ENCODE measurements around the gene HSDL1. TPM values are rescaled to one million over a fixed set of nuclear protein-coding genes. Genes with fewer than 3 reads are reported as not detected.
A peak's percentile ranks its signal among the peaks of the same experiment; 100 is the strongest.

HSDL1 gene
- total RNA-seq, 1 experiment from 2014 or later, result 34.2 TPM

DNA sequence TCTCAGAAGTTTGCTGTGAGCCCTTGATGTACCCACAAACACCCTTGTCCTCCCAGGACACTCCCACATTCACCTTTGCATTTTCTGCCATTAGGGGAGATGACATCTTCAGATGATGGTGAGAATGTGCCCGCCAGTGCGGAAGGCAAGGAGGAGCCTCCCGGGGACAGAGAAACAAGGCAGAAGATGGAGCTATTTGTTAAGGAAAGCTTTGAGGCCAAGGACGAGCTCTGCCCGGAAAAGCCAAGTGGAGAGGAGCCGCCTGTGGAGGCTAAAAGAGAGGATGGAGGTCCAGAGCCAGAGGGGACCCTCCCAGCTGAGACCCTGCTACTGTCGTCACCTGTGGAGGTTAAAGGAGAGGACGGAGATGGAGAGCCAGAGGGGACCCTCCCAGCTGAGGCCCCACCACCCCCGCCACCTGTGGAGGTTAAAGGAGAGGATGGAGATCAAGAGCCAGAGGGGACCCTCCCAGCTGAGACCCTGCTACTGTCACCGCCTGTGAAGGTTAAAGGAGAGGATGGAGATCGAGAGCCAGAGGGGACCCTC lies 24.9 kb upstream of the HSDL1 start:
- WGBS (ENCODE audit: extremely low coverage, insufficient read length, low lambda C conversion rate), result no CpG with 5 or more reads among the region's 11 CpGs
- DNase-seq, result no peak
- no peak overlapping the region for H2AK5ac ChIP-seq (ENCODE audit: insufficient read length, low read length)

More for the DNA sequence above, 24.9 kb upstream of the HSDL1 start:
- no peak overlapping the region for H3T11ph ChIP-seq (ENCODE audit: low read length)
- no peaks in the 10 kb centered on the region for H3K79me2 ChIP-seq (ENCODE audit: insufficient read depth, low read length)
- H4K91ac ChIP-seq (ENCODE audit: insufficient read length, low read depth, low read length), result no peak overlapping the region
- Mint-ChIP-seq H3K9me3 (no peaks in the 10 kb centered on the region), H3K27me3 (ENCODE audit: low read depth) (peaks cover 3% of the 10 kb centered on the region; the same call in 1 of the 2 replicates), H3K4me3 (no peak overlapping the region), H3K36me3 (ENCODE audit: insufficient read depth in 1 of 3, low read depth in 3 of 3) (no peaks in the 10 kb centered on the region), H3K4me1 (peaks cover 0 to 2% of the 10 kb centered on the region in 2 experiments; a peak in 2 of 4 replicates), H3K27ac (peak overlapping the region in 1 of 3 experiments; percentile 69; a peak in 3 of 7 replicates)
- H4K8ac ChIP-seq (replicated peaks; ENCODE audit: insufficient read length, low read depth, low read length), result no peak overlapping the region
- H2BK12ac ChIP-seq (ENCODE audit: insufficient read length, low read depth, low read length), result no peak overlapping the region
- no peak overlapping the region for H2BK120ac ChIP-seq (ENCODE audit: low read depth, low read length, poor library complexity, severe bottlenecking)
- H3K4me2 ChIP-seq (ENCODE audit: insufficient read depth, insufficient read length, low read length), result no peak overlapping the region
- no peak overlapping the region for H3K4ac ChIP-seq (ENCODE audit: low read depth, low read length)
- no peak overlapping the region for H3K27ac ChIP-seq (ENCODE audit: insufficient read length, low read depth, low read length)
- no peaks in the 10 kb centered on the region for H3K79me1 ChIP-seq (ENCODE audit: insufficient read depth, low read depth, low read length, poor library complexity, severe bottlenecking)
- H3K23ac ChIP-seq (ENCODE audit: insufficient read length, low read depth, low read length), result no peak overlapping the region
- no peak overlapping the region for H2BK15ac ChIP-seq (ENCODE audit: low read depth, low read length)
- no peak overlapping the region for H2BK5ac ChIP-seq (ENCODE audit: insufficient read length, low read length)
- no peak overlapping the region for H2BK20ac ChIP-seq (ENCODE audit: low read depth, low read length, poor library complexity, severe bottlenecking)
- H3K14ac ChIP-seq (ENCODE audit: insufficient read depth, low read length), result no peak overlapping the region; the same call in 1 of the 2 replicates
- no peak overlapping the region for H4K5ac ChIP-seq (ENCODE audit: insufficient read length, low read depth, low read length)
- no peaks in the 10 kb centered on the region for H4K20me1 ChIP-seq (ENCODE audit: control insufficient read depth, insufficient read depth, insufficient read length)
- no peak overlapping the region for H3K56ac ChIP-seq (ENCODE audit: insufficient read length, low read depth, low read length)
- TF ChIP-seq, protein P1, sequence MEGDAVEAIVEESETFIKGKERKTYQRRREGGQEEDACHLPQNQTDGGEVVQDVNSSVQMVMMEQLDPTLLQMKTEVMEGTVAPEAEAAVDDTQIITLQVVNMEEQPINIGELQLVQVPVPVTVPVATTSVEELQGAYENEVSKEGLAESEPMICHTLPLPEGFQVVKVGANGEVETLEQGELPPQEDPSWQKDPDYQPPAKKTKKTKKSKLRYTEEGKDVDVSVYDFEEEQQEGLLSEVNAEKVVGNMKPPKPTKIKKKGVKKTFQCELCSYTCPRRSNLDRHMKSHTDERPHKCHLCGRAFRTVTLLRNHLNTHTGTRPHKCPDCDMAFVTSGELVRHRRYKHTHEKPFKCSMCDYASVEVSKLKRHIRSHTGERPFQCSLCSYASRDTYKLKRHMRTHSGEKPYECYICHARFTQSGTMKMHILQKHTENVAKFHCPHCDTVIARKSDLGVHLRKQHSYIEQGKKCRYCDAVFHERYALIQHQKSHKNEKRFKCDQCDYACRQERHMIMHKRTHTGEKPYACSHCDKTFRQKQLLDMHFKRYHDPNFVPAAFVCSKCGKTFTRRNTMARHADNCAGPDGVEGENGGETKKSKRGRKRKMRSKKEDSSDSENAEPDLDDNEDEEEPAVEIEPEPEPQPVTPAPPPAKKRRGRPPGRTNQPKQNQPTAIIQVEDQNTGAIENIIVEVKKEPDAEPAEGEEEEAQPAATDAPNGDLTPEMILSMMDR (conservative IDR thresholded peaks at IDR 0.05), result no peak
- no peak overlapping the region for H3K18ac ChIP-seq (ENCODE audit: insufficient read length, low read depth, low read length)
- H2AFZ ChIP-seq (ENCODE audit: low read length), result no peak overlapping the region
- no peaks in the 10 kb centered on the region for H3K27me3 ChIP-seq (ENCODE audit: insufficient read depth, low read length)
- no peaks in the 10 kb centered on the region for H3K23me2 ChIP-seq (ENCODE audit: insufficient read length, low read depth, low read length, poor library complexity, severe bottlenecking)
- H3K9me3 ChIP-seq (ENCODE audit: control insufficient read depth, low read depth, low read length), result no peaks in the 10 kb centered on the region
- no peak overlapping the region for H3K9ac ChIP-seq (ENCODE audit: extremely low read depth, insufficient read length, low read length)
- H3K4me1 ChIP-seq (ENCODE audit: insufficient read depth, low read length), result no peaks in the 10 kb centered on the region

Data from H9 (cell line).